Globus pallidus (tissue), 1 donor: ENCODE data around the gene KLK1.
"Not testable (repeated sequence)": the region's sequence is repeated elsewhere in the genome, so short reads cannot be mapped to it uniquely, and the experiment has no call there.

Experiments
- DNase-seq: peaks from one replicate; pipeline ENCODE4 v3.0.0-alpha.2; 2015; ENCODE audit warnings: low spot score

The KLK1 gene

GRCh38 chr19:50792272-50793250 lies 31.0 kb downstream of the KLK1 start:
- no peak for DNase-seq

GRCh38 chr19:50791594-50792271 lies 31.9 kb downstream of the KLK1 start:
- no peak for DNase-seq

GRCh38 chr19:50790922-50791467 lies 32.6 kb downstream of the KLK1 start:
- no peak for DNase-seq

GRCh38 chr19:50790396-50790795 lies 33.2 kb downstream of the KLK1 start, which contains the start of gene ACP4:
TSS of gene ACP4 (plus strand) at chr19:50790415. CDS start at chr19:50790415, 0 bp downstream.
- DNase-seq: no peak

GRCh38 chr19:50785329-50785728 lies 38.3 kb downstream of the KLK1 start:
- DNase-seq: no peak

- no peak for DNase-seq
These were observed 38.9 kb downstream of the KLK1 start for GRCh38 chr19:50784710-50785109.

GRCh38 chr19:50783848-50784152 lies 39.8 kb downstream of the KLK1 start:
- DNase-seq: not testable (repeated sequence)

GRCh38 chr19:50780753-50781435 lies 42.7 kb downstream of the KLK1 start:
- DNase-seq: no peak

GRCh38 chr19:50779504-50780457 lies 43.8 kb downstream of the KLK1 start:
- DNase-seq: no peak

GRCh38 chr19:50778906-50779430 lies 44.6 kb downstream of the KLK1 start:
- no peak for DNase-seq

GRCh38 chr19:50777830-50778303 lies 45.7 kb downstream of the KLK1 start:
- no peak for DNase-seq

- no peak for DNase-seq
These were observed 46.3 kb downstream of the KLK1 start for GRCh38 chr19:50777261-50777660.

GRCh38 chr19:50776131-50776530 lies 47.5 kb downstream of the KLK1 start:
- no peak for DNase-seq

GRCh38 chr19:50773454-50773853 lies 50.1 kb downstream of the KLK1 start:
- DNase-seq: not testable (repeated sequence)

- not testable (repeated sequence) for DNase-seq
These were observed 50.7 kb downstream of the KLK1 start for GRCh38 chr19:50772912-50773311.

GRCh38 chr19:50772476-50772875 lies 51.1 kb downstream of the KLK1 start:
- DNase-seq: no peak

- no peak for DNase-seq
These were observed 52.7 kb downstream of the KLK1 start for GRCh38 chr19:50770888-50771287.

- DNase-seq: not testable (repeated sequence)
These were observed 53.4 kb downstream of the KLK1 start, which contains the start of gene GPR32 for GRCh38 chr19:50770164-50770563. TSS of gene GPR32 (plus strand) at chr19:50770464. CDS start at chr19:50770601, 137 bp downstream.
